Activated CD4-positive, alpha-beta T cell treated with anti-CD3 and anti-CD28 coated beads for 1 hour (primary cell): ENCODE measurements around the gene SHISA4.
"Not testable (repeated sequence)": the region's sequence is repeated elsewhere in the genome, so short reads cannot be mapped to it uniquely, and the experiment has no call there.

Source experiments
- DNase-seq: peaks from one replicate; pipeline ENCODE4 v3.0.0-alpha.2; 2020

The SHISA4 gene

GRCh38 chr1:201888282-201889089 is at the start of gene SHISA4:
SHISA4 (plus strand) TSS chr1:201888898; CDS start chr1:201888995, 97 bp downstream.
- no peak for DNase-seq

- DNase-seq = not testable (repeated sequence)
Measured at GRCh38 chr1:201839089-201839488, 49.6 kb upstream of the SHISA4 start.

- no peak for DNase-seq
Measured at GRCh38 chr1:201840055-201840454, 48.6 kb upstream of the SHISA4 start.

- no peak for DNase-seq
Measured at GRCh38 chr1:201840490-201840889, 48.2 kb upstream of the SHISA4 start.

GRCh38 chr1:201841265-201841912 is 47.3 kb upstream of the SHISA4 start:
- DNase-seq = no peak

GRCh38 chr1:201842472-201843027 is 46.1 kb upstream of the SHISA4 start:
- DNase-seq = no peak

GRCh38 chr1:201845331-201846083 is 43.2 kb upstream of the SHISA4 start:
- no peak for DNase-seq

GRCh38 chr1:201847150-201847549 is 41.5 kb upstream of the SHISA4 start:
- no peak for DNase-seq

- DNase-seq = no peak
Measured at GRCh38 chr1:201848230-201848629, 40.5 kb upstream of the SHISA4 start.

- DNase-seq = no peak
Measured at GRCh38 chr1:201849372-201850052, 39.2 kb upstream of the SHISA4 start.

- DNase-seq = no peak
Measured at GRCh38 chr1:201850053-201850397, 38.7 kb upstream of the SHISA4 start.

GRCh38 chr1:201851949-201852348 is 36.7 kb upstream of the SHISA4 start:
- DNase-seq = no peak

- DNase-seq = not testable (repeated sequence)
Measured at GRCh38 chr1:201856722-201857121, 32.0 kb upstream of the SHISA4 start.

GRCh38 chr1:201859424-201859823 is 29.3 kb upstream of the SHISA4 start:
- no peak for DNase-seq

- DNase-seq = no peak
Measured at GRCh38 chr1:201861448-201861847, 27.2 kb upstream of the SHISA4 start.

- no peak for DNase-seq
Measured at GRCh38 chr1:201870397-201870796, 18.3 kb upstream of the SHISA4 start.

- no peak for DNase-seq
Measured at GRCh38 chr1:201874672-201875071, 14.0 kb upstream of the SHISA4 start.

- DNase-seq = no peak
Measured at GRCh38 chr1:201876148-201876818, 12.4 kb upstream of the SHISA4 start.

- DNase-seq = no peak
Measured at GRCh38 chr1:201877877-201878401, 10.8 kb upstream of the SHISA4 start.

GRCh38 chr1:201880928-201881571 is 7.6 kb upstream of the SHISA4 start:
- no peak for DNase-seq

GRCh38 chr1:201881617-201882016 is 7.1 kb upstream of the SHISA4 start:
- DNase-seq = no peak
